NCI-H2029 treated with DMSO at 0.1 percent for 48 hours (cell line): ENCODE measurements around the gene ADGRV1.
"Not testable (repeated sequence)": the region's sequence is repeated elsewhere in the genome, so short reads cannot be mapped to it uniquely, and the experiment has no call there.

Source experiments
- DNase-seq: peaks from one replicate; lab custom pipeline; 2025; lab: John Stamatoyannopoulos, UW

The ADGRV1 gene

GRCh38 chr5:90909940-90910339, 351.3 kb downstream of the ADGRV1 start:
- no peak for DNase-seq

- DNase-seq, result no peak
Measured at GRCh38 chr5:90911169-90911568, 352.6 kb downstream of the ADGRV1 start.

- no peak for DNase-seq
Measured at GRCh38 chr5:90912476-90912875, 353.9 kb downstream of the ADGRV1 start.

GRCh38 chr5:90915393-90915792, 356.8 kb downstream of the ADGRV1 start:
- DNase-seq, result no peak

- DNase-seq, result no peak
Measured at GRCh38 chr5:90916947-90917800, 358.6 kb downstream of the ADGRV1 start.

GRCh38 chr5:90917928-90918668, 359.5 kb downstream of the ADGRV1 start:
- no peak for DNase-seq

- DNase-seq, result no peak
Measured at GRCh38 chr5:90921418-90921973, 362.9 kb downstream of the ADGRV1 start.

- DNase-seq, result not testable (repeated sequence)
Measured at GRCh38 chr5:90924222-90924621, 365.6 kb downstream of the ADGRV1 start.

GRCh38 chr5:90929013-90929839, 370.6 kb downstream of the ADGRV1 start:
- DNase-seq, result not testable (repeated sequence)

GRCh38 chr5:90930062-90930461, 371.5 kb downstream of the ADGRV1 start:
- no peak for DNase-seq

GRCh38 chr5:90930756-90931431, 372.3 kb downstream of the ADGRV1 start:
- DNase-seq, result no peak

- DNase-seq, result peak; percentile 13
Measured at GRCh38 chr5:90932052-90932699, 373.6 kb downstream of the ADGRV1 start.

- DNase-seq, result no peak
Measured at GRCh38 chr5:90933298-90933697, 374.7 kb downstream of the ADGRV1 start.

- no peak for DNase-seq
Measured at GRCh38 chr5:90934091-90934719, 375.6 kb downstream of the ADGRV1 start.

GRCh38 chr5:90934738-90935137, 376.1 kb downstream of the ADGRV1 start:
- no peak for DNase-seq

- no peak for DNase-seq
Measured at GRCh38 chr5:90939211-90939610, 380.6 kb downstream of the ADGRV1 start.

- DNase-seq, result peak; percentile 90
Measured at GRCh38 chr5:90940227-90940995, 381.8 kb downstream of the ADGRV1 start.

GRCh38 chr5:90941002-90941720, 382.6 kb downstream of the ADGRV1 start:
- peak; percentile 41 for DNase-seq

GRCh38 chr5:90944116-90944515, 385.5 kb downstream of the ADGRV1 start:
- DNase-seq, result no peak
